ENCODE results near the gene ADM2. TPM values are rescaled to one million over a fixed set of nuclear protein-coding genes. Genes with fewer than 3 reads are reported as not detected.

Gene ADM2
- total RNA-seq, 1 donor from 2014 or later, result under 0.01 TPM

GRCh38 chr22:50438305-50439275, 42.8 kb upstream of the ADM2 start:
- Histone ChIP-seq H3K4me3 (ENCODE audit: low read length in 3 of 3) (no peak overlapping the region), H3K36me3 (ENCODE audit: control insufficient read depth in 3 of 3, insufficient read depth in 3 of 3, low read length in 3 of 3) (peaks cover 56 to 71% (median 57%) of the 10 kb centered on the region in 3 donors), H3K27ac (ENCODE audit: low read depth, low read length) (no peak overlapping the region), H3K27me3 (ENCODE audit: control insufficient read depth in 3 of 3, insufficient read depth in 3 of 3, low read length in 3 of 3) (no peaks in the 10 kb centered on the region), H3K9me3 (ENCODE audit: control insufficient read depth in 3 of 3, low read length in 3 of 3) (no peaks in the 10 kb centered on the region), H3K4me1 (ENCODE audit: control insufficient read depth in 3 of 3, insufficient read depth in 3 of 3, low read length in 3 of 3) (no peaks in the 10 kb centered on the region), H3K9ac (ENCODE audit: low read depth in 1 of 3, low read length in 3 of 3) (no peak overlapping the region)

DNA sequence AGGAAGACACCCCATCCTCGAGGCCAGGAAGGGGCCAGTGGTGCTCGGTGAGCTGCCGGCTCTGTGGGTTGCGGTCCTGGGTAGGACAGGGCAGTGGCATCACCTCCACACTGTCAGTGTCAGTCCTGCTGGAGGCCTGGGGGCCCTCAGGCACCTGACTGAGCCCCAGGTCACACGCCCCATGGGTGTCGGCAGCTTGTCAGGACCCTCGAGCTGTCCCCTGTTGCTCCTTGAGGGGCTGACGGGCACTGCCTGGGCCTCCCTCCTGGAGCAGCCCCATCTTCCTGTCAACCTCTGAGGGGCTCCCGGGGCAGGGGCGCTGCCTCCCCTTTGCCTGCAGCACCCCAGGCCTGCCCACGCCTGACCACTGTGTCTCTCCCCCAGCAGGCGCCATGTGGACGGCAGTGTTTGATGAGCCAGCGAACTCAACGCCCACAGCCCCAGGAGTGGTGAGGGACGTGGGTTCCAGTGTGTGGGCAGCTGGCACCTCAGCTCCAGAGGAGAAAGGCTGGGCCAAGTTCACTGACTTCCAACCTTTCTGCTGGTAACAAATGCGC, 42.0 kb upstream of the ADM2 start:
- Histone ChIP-seq H3K36me3 (ENCODE audit: control insufficient read depth in 3 of 3, insufficient read depth in 3 of 3, low read length in 3 of 3) (peaks cover 56 to 71% (median 57%) of the 10 kb centered on the region in 3 donors), H3K4me3 (ENCODE audit: low read length in 3 of 3) (no peak overlapping the region)

DNA sequence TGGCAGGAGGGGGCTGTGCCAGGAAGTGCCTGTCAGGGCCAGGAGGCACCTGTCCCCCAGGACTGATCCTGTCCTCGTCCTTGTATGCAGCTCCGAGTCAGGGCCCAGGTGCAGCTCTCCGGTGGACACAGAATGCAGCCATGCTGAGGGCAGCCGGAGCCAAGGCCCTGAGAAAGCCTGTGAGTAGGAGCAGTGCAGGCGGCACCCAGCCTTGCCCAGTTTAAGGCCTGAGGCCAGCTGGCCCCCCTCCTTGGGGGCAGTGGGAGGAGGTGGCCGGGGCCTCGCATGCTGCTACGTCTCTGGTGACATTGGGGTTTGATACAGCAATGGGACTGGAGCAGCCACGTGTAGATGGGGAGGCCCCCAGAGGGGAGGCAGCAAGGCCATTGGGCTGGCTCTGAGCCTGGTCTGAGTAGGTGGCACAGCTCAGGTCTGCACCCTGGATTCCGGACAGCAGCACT, 41.4 kb upstream of the ADM2 start:
- peaks cover 55 to 72% (median 55%) of the 10 kb centered on the region in 3 donors for H3K36me3 ChIP-seq (ENCODE audit: control insufficient read depth in 3 of 3, insufficient read depth in 3 of 3, low read length in 3 of 3)
- H3K27me3 ChIP-seq (ENCODE audit: control insufficient read depth in 3 of 3, insufficient read depth in 3 of 3, low read length in 3 of 3), result no peaks in the 10 kb centered on the region
- H3K4me3 ChIP-seq (ENCODE audit: low read length in 3 of 3), result no peak overlapping the region
- H3K9ac ChIP-seq (ENCODE audit: low read depth in 1 of 3, low read length in 3 of 3), result no peak overlapping the region
- no peaks in the 10 kb centered on the region for H3K9me3 ChIP-seq (ENCODE audit: control insufficient read depth in 3 of 3, low read length in 3 of 3)
- H3K4me1 ChIP-seq (ENCODE audit: control insufficient read depth in 3 of 3, insufficient read depth in 3 of 3, low read length in 3 of 3), result no peaks in the 10 kb centered on the region
- H3K27ac ChIP-seq (ENCODE audit: low read depth, low read length), result no peak overlapping the region

More for the DNA sequence above, 42.0 kb upstream of the ADM2 start:
- Histone ChIP-seq H3K4me1 (ENCODE audit: control insufficient read depth in 3 of 3, insufficient read depth in 3 of 3, low read length in 3 of 3) (no peaks in the 10 kb centered on the region), H3K9ac (ENCODE audit: low read depth in 1 of 3, low read length in 3 of 3) (no peak overlapping the region), H3K27ac (ENCODE audit: low read depth, low read length) (no peak overlapping the region), H3K27me3 (ENCODE audit: control insufficient read depth in 3 of 3, insufficient read depth in 3 of 3, low read length in 3 of 3) (no peaks in the 10 kb centered on the region), H3K9me3 (ENCODE audit: control insufficient read depth in 3 of 3, low read length in 3 of 3) (no peaks in the 10 kb centered on the region)

GRCh38 chr22:50440544-50441249, 40.6 kb upstream of the ADM2 start:
- H3K9me3 ChIP-seq (ENCODE audit: control insufficient read depth in 3 of 3, low read length in 3 of 3), result no peaks in the 10 kb centered on the region
- H3K27ac ChIP-seq (ENCODE audit: low read depth, low read length), result no peak overlapping the region
- no peak overlapping the region for H3K9ac ChIP-seq (ENCODE audit: low read depth in 1 of 3, low read length in 3 of 3)
- no peaks in the 10 kb centered on the region for H3K27me3 ChIP-seq (ENCODE audit: control insufficient read depth in 3 of 3, insufficient read depth in 3 of 3, low read length in 3 of 3)
- H3K4me1 ChIP-seq (ENCODE audit: control insufficient read depth in 3 of 3, insufficient read depth in 3 of 3, low read length in 3 of 3), result no peaks in the 10 kb centered on the region
- no peak overlapping the region for H3K4me3 ChIP-seq (ENCODE audit: low read length in 3 of 3)
- peaks cover 52 to 70% (median 55%) of the 10 kb centered on the region in 3 donors for H3K36me3 ChIP-seq (ENCODE audit: control insufficient read depth in 3 of 3, insufficient read depth in 3 of 3, low read length in 3 of 3)

- no peak overlapping the region for H3K4me3 ChIP-seq (ENCODE audit: low read length in 3 of 3)
- no peaks in the 10 kb centered on the region for H3K9me3 ChIP-seq (ENCODE audit: control insufficient read depth in 3 of 3, low read length in 3 of 3)
- H3K27ac ChIP-seq (ENCODE audit: low read depth, low read length), result no peak overlapping the region
- H3K4me1 ChIP-seq (ENCODE audit: control insufficient read depth in 3 of 3, insufficient read depth in 3 of 3, low read length in 3 of 3), result no peaks in the 10 kb centered on the region
- H3K36me3 ChIP-seq (ENCODE audit: control insufficient read depth in 3 of 3, insufficient read depth in 3 of 3, low read length in 3 of 3), result peaks cover 49 to 65% (median 54%) of the 10 kb centered on the region in 3 donors
- no peaks in the 10 kb centered on the region for H3K27me3 ChIP-seq (ENCODE audit: control insufficient read depth in 3 of 3, insufficient read depth in 3 of 3, low read length in 3 of 3)
- H3K9ac ChIP-seq (ENCODE audit: low read depth in 1 of 3, low read length in 3 of 3), result no peak overlapping the region
Measured at GRCh38 chr22:50441428-50441993, 39.8 kb upstream of the ADM2 start.

DNA sequence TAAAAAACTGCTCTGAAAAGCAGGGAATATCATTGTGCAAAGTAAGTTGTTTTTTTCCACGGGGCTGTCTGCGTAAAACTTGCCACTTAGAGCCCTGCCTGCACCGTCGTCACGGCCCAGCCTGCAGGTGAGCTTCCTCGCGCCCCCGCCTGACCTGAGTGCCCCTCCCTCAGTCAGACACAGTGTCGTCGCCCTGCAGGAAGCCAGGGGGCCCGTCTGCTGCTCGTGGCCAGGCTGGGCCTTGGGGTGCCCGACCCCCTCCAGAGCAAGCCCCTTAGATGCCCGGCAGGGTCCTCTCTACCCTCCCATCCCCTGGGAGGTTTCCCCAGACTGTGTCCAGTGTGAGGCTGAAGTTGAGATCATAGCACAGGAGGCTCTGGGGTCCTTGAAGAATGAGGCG, 38.1 kb upstream of the ADM2 start:
- H3K4me3 ChIP-seq (ENCODE audit: low read length in 3 of 3), result no peak overlapping the region
- H3K9me3 ChIP-seq (ENCODE audit: control insufficient read depth in 3 of 3, low read length in 3 of 3), result no peaks in the 10 kb centered on the region
- H3K27me3 ChIP-seq (ENCODE audit: control insufficient read depth in 3 of 3, insufficient read depth in 3 of 3, low read length in 3 of 3), result no peaks in the 10 kb centered on the region
- H3K27ac ChIP-seq (ENCODE audit: low read depth, low read length), result no peak overlapping the region
- H3K4me1 ChIP-seq (ENCODE audit: control insufficient read depth in 3 of 3, insufficient read depth in 3 of 3, low read length in 3 of 3), result no peaks in the 10 kb centered on the region
- no peak overlapping the region for H3K9ac ChIP-seq (ENCODE audit: low read depth in 1 of 3, low read length in 3 of 3)
- peaks cover 49 to 57% (median 53%) of the 10 kb centered on the region in 3 donors for H3K36me3 ChIP-seq (ENCODE audit: control insufficient read depth in 3 of 3, insufficient read depth in 3 of 3, low read length in 3 of 3)

DNA sequence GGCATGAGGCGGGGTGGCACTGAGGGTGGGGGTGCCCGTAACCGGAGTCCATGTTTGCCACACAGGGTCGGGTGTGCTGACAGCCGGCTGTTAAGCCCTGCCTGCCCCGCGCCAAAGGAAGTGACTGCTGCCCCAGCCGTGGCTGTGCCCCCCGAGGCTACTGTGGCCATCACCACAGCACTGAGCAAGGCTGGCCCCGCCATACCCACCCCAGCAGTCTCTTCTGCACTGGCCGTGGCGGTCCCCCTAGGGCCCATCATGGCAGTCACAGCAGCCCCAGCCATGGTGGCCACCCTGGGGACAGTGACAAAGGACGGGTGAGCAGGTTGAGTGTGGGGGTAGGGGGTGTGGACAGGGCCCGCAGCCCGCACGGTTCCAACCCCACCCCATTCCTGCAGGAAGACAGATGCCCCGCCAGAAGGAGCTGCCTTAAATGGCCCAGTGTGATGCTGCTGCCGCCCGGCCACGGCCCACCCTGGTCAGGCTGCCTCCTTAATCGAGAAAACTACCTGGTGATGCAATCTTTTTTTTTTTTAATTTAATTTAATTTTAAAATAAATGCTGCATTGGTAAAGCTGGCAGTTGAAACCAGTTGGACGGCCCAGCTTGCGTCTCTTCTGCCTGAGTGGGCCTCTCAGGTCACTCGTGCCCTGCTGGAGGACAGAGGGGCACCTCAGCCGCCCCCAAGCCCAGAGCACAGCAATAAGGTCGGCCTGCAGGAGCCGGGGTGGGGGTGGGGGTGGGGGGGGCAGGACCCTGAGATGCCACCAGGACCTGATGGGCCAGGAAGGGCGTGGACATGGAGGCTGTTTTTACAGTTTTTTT, 37.3 kb upstream of the ADM2 start:
- Histone ChIP-seq H3K9ac (ENCODE audit: low read depth in 1 of 3, low read length in 3 of 3) (no peak overlapping the region), H3K9me3 (ENCODE audit: control insufficient read depth in 3 of 3, low read length in 3 of 3) (no peaks in the 10 kb centered on the region), H3K4me3 (ENCODE audit: low read length in 3 of 3) (no peak overlapping the region), H3K27me3 (ENCODE audit: control insufficient read depth in 3 of 3, insufficient read depth in 3 of 3, low read length in 3 of 3) (no peaks in the 10 kb centered on the region), H3K36me3 (ENCODE audit: control insufficient read depth in 3 of 3, insufficient read depth in 3 of 3, low read length in 3 of 3) (peaks cover 47 to 54% (median 49%) of the 10 kb centered on the region in 3 donors), H3K27ac (ENCODE audit: low read depth, low read length) (no peak overlapping the region), H3K4me1 (ENCODE audit: control insufficient read depth in 3 of 3, insufficient read depth in 3 of 3, low read length in 3 of 3) (no peaks in the 10 kb centered on the region)

- Histone ChIP-seq H3K27me3 (ENCODE audit: control insufficient read depth in 3 of 3, insufficient read depth in 3 of 3, low read length in 3 of 3) (no peaks in the 10 kb centered on the region), H3K4me3 (ENCODE audit: low read length in 3 of 3) (no peak overlapping the region), H3K9me3 (ENCODE audit: control insufficient read depth in 3 of 3, low read length in 3 of 3) (no peaks in the 10 kb centered on the region), H3K9ac (ENCODE audit: low read depth in 1 of 3, low read length in 3 of 3) (no peak overlapping the region), H3K27ac (ENCODE audit: low read depth, low read length) (no peak overlapping the region), H3K36me3 (ENCODE audit: control insufficient read depth in 3 of 3, insufficient read depth in 3 of 3, low read length in 3 of 3) (peaks cover 41 to 47% (median 43%) of the 10 kb centered on the region in 3 donors), H3K4me1 (ENCODE audit: control insufficient read depth in 3 of 3, insufficient read depth in 3 of 3, low read length in 3 of 3) (no peaks in the 10 kb centered on the region)
Measured at GRCh38 chr22:50444663-50445062, 36.7 kb upstream of the ADM2 start.
